ENCODE results near the gene SIGLEC8.
A peak's percentile ranks its signal among the peaks of the same experiment; 100 is the strongest.
"Not testable (repeated sequence)": the region's sequence is repeated elsewhere in the genome, so short reads cannot be mapped to it uniquely, and the experiment has no call there.

Gene SIGLEC8

GRCh38 chr19:51458051-51458645 lies at the start of gene SIGLEC8:
SIGLEC8 (minus strand) TSS chr19:51458454; CDS start chr19:51458387, 67 bp downstream.
- no peak for DNase-seq (ENCODE audit: extremely low read depth in 1 of 2, low read depth in 1 of 2)

DNA sequence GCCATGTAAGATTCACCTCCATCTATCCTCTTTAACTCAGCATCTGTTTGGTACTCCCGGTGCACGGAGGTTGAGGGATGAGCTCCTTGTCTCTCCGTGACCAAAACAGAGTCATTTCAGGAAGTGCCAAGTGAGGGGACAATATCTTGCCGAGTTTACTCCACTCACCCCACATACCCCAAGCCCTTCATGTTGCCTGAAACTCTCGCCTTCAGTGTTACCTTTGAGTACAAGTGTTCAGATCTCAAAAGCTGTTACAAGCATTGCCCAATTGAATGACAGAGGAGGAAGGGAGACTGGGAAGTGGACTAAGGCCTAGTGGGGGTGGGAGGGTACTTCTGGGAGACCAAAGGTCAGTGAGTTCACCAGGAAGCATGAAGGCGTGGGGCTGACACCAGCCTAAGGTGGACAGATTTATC lies 49.4 kb upstream of the SIGLEC8 start:
- DNase-seq (ENCODE audit: extremely low read depth in 1 of 2, low read depth in 1 of 2), result no peak

DNA sequence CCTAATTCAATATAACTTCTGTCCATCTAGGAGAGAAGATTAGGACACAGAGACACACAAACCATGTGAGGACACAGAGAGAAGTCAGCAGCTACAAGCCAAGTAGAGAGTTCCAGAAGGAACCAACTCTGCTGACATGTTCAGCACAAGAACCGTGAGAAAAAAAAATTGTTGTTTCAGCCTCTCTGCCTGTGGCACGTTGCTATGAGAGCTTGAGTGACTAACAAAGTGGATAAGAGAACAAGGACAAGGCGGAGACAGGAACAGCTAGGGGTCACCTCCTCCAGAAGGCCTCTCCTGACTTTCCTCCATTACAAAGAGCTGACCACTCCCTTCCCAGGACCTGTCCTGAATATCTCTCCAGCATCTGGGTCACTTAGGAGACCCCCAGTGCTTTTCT lies 48.9 kb upstream of the SIGLEC8 start:
- DNase-seq (ENCODE audit: extremely low read depth in 1 of 2, low read depth in 1 of 2), result no peak

GRCh38 chr19:51505904-51506303 lies 47.6 kb upstream of the SIGLEC8 start:
- DNase-seq (ENCODE audit: extremely low read depth in 1 of 2, low read depth in 1 of 2), result no peak

- no peak for DNase-seq (ENCODE audit: extremely low read depth in 1 of 2, low read depth in 1 of 2)
Observed at GRCh38 chr19:51503896-51504295, 45.6 kb upstream of the SIGLEC8 start.

- DNase-seq (ENCODE audit: extremely low read depth in 1 of 2, low read depth in 1 of 2), result no peak
Observed at GRCh38 chr19:51503286-51503817, 45.1 kb upstream of the SIGLEC8 start.

- DNase-seq (ENCODE audit: extremely low read depth in 1 of 2, low read depth in 1 of 2), result peak in 1 of 2 donors; percentile 28
Observed at GRCh38 chr19:51501594-51502263, 43.5 kb upstream of the SIGLEC8 start, which contains the start of gene SIGLEC12. SIGLEC12 (minus strand) TSS chr19:51501800; CDS start chr19:51501733, 67 bp downstream.

DNA sequence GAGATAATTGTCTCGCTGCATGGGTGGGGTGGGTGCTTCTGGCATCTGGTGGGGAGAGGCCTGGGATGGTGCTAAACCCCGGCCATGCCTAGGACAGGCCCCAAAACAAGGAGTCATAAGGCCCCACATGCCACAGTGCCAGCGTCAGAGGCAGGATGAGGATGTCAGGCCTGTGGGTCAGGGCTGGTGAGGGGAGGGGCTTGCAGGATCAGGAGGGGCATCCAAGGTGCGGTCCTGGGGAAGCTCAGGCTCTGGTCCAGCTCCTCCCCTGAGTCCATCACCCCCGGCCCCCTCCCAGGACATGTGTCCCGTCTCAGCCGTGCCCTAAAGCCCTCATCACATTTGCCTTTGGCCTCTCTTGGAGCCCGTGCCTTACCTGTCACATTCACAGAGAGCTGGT lies 42.7 kb upstream of the SIGLEC8 start:
- DNase-seq (ENCODE audit: extremely low read depth in 1 of 2, low read depth in 1 of 2), result not testable (repeated sequence)

- no peak for DNase-seq (ENCODE audit: extremely low read depth in 1 of 2, low read depth in 1 of 2)
Observed at GRCh38 chr19:51497666-51498065, 39.4 kb upstream of the SIGLEC8 start.

GRCh38 chr19:51493776-51494175 lies 35.5 kb upstream of the SIGLEC8 start:
- no peak for DNase-seq (ENCODE audit: extremely low read depth in 1 of 2, low read depth in 1 of 2)

GRCh38 chr19:51491586-51491985 lies 33.3 kb upstream of the SIGLEC8 start:
- no peak for DNase-seq (ENCODE audit: extremely low read depth in 1 of 2, low read depth in 1 of 2)

GRCh38 chr19:51490676-51491075 lies 32.4 kb upstream of the SIGLEC8 start:
- DNase-seq (ENCODE audit: extremely low read depth in 1 of 2, low read depth in 1 of 2), result no peak

DNA sequence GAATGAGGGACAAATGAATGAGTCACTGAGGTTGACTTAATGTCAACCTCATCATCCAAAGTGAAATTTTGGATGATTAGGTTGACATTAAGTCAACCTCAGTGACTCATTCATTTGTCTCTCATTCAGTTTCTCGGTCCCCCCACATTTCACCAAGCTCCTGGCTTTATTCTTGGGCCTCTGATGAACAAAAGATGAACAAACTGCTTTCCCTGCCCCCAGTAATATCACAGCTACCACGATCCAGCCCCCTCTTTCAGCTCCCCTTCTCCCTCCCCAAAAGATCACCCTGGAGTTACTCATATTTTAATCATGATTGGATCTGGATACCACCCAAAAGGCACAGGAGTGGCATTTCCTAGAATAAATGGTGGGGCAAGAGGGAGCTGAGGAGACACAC lies 30.9 kb upstream of the SIGLEC8 start:
- peak in 1 of 2 donors; percentile 31 for DNase-seq (ENCODE audit: extremely low read depth in 1 of 2, low read depth in 1 of 2)

DNA sequence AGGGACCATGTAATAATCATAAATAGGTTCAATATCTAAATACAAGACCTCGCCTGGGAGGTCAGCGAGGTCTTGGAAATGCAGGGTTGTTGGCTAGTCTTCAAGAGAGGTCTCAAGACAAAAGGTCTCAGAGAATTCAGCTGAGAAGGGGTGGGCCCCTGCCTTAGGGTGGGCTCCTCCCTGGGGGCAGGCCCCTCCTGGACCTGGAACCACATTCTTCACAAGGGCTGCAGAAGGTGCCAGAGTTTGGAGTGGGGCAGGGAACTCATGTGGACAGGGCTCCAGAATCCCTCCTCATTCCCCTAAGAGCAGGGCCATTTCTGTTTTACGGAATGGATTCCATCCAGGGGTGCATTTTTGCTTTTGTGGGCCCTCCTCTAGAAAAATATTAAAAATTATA lies 30.2 kb upstream of the SIGLEC8 start:
- no peak for DNase-seq (ENCODE audit: extremely low read depth in 1 of 2, low read depth in 1 of 2)

- no peak for DNase-seq (ENCODE audit: extremely low read depth in 1 of 2, low read depth in 1 of 2)
Observed at GRCh38 chr19:51485960-51486660, 27.9 kb upstream of the SIGLEC8 start.

DNA sequence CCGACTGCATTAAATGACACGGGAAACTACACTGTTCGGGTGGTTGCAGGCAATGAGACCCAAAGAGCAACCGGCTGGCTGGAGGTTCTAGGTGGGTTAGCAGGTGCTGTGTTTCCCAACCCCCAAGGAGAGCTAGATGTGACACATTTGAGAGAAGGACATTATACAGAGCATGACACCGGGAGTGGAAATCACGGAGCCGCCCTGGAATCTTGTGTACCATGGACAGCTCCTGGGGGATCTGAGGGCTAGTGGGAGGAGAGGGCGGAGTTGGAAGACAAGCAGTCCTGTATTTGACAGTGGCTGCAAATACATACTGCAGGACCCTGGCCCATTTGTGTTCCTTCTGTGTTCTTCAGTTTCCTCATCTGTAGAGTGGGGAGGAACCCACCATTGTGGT lies 22.3 kb upstream of the SIGLEC8 start:
- DNase-seq (ENCODE audit: extremely low read depth in 1 of 2, low read depth in 1 of 2), result no peak

DNA sequence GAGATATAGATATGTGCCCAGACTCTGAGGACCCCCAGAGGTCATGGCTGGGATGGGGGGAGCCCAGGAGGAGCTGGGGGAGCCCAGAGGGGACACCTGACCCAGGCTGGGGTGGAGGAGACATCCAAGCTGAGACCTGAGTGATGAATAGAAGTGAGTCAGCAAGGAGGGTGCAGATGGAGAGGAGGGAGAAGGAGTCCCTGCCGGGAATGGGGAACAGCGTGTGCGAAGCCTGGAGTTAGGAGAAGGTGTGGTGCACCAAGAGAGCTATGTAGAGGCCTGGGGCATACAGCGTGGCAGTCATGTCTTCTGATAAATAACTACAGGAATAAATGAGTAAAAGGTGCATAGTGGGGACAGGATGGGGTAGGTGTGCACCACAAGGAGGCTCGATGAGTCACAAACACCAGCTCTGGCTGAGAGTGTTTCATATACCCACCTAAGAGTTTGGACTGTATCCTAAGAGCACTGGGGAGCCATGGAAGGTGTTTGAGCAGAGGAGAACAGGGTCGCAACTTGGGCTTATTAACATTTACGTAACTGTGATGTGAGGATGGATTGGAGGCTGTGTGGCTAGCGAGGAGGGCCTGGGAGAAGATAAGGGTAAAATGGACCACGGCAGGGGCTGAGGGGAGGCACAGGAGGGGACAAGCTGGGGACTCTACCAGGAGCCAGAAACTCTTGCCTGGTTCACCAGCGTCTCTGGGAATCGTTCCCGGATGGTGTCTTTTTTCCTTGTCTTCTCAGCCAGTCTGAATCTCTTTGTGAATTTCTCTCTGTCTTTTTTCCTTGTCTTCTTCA lies 21.5 kb upstream of the SIGLEC8 start:
- peak in 1 of 2 donors; percentile 41 for DNase-seq (ENCODE audit: extremely low read depth in 1 of 2, low read depth in 1 of 2)

DNA sequence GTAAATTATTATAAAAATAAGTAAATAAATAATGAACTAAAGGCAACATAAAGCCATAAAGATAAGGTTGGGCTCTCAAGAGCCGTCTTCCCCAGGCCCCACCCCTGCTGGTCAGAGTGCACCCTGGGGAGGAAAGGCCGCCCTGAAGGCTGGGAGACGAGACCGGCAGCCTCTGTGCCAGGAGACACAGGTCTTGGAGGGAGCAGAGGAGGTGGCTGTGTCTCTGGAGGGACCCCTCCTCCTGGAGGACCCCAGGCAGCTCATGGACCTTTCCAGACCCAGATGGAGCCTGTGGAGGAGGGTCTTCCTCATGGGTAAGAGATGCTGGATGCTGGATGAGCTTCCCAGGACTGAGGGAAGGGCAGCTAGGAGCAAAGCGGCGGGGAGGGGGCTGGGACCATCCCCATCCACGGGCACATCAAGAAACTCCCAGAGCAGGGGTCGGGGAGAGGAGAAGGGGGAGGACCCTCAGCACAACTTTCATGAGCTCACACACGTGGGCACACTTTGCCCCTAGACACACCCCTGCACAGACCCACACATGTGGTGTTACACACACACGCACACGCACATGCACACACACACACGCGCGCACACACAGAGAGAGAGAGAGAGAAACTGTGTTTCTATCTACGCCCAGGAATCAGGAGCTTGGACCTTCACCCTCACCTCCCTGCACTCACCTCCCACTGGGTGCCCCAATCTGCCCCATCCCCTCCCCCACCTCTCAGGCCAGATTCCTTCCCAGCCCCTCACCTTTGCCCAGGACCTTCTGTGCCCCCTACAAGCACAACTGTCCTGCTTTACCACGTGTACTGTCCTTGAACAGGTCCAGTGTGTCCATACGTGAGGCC lies 20.4 kb upstream of the SIGLEC8 start, which contains the start of gene CEACAM18:
Gene CEACAM18, plus strand, starts transcription at position 159 of the 854 bp plus-strand sequence.
- no peak for DNase-seq (ENCODE audit: extremely low read depth in 1 of 2, low read depth in 1 of 2)

GRCh38 chr19:51477344-51477743 lies 19.1 kb upstream of the SIGLEC8 start:
- no peak for DNase-seq (ENCODE audit: extremely low read depth in 1 of 2, low read depth in 1 of 2)

DNA sequence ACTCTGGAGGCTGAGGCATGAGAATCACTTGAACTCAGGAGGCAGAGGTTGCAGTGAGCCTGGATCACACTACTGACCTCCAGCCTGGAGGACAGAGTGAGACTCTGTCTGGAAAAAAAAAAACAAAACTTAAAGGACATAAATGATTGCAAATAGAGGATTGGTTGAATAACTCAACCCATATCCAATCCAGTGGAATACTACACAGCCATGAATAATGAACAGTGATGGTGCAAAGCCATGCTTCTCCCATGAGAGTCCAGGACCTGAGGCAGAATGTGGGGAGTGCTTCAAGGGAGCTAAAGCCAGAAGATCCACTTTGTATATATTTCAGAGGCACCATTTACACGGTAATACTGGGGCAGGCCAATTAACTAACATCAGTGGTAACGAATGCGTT lies 17.9 kb upstream of the SIGLEC8 start:
- DNase-seq (ENCODE audit: extremely low read depth in 1 of 2, low read depth in 1 of 2), result no peak

All from stimulated activated CD8-positive, alpha-beta memory T cell treated with anti-CD3 and anti-CD28 coated beads, Interleukin-7, amount 100 ng/mL, for 48 hours (primary cell).